ENCODE results near the gene STS. TPM values are rescaled to one million over a fixed set of nuclear protein-coding genes. Genes with fewer than 3 reads are reported as not detected.

STS gene, protein sequence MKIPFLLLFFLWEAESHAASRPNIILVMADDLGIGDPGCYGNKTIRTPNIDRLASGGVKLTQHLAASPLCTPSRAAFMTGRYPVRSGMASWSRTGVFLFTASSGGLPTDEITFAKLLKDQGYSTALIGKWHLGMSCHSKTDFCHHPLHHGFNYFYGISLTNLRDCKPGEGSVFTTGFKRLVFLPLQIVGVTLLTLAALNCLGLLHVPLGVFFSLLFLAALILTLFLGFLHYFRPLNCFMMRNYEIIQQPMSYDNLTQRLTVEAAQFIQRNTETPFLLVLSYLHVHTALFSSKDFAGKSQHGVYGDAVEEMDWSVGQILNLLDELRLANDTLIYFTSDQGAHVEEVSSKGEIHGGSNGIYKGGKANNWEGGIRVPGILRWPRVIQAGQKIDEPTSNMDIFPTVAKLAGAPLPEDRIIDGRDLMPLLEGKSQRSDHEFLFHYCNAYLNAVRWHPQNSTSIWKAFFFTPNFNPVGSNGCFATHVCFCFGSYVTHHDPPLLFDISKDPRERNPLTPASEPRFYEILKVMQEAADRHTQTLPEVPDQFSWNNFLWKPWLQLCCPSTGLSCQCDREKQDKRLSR
- total RNA-seq (2021; ENCODE audit: unreplicated experiment) (0.54 TPM), Bru-seq, nascent RNA (percentile 21 among the genes with signal in this experiment), BruChase-seq, experiment 1, labeled RNA remaining after a 6-hour chase (percentile 26 among the genes with signal in this experiment), BruChase-seq, experiment 2, labeled RNA remaining after a 2-hour chase (percentile 20 among the genes with signal in this experiment)
- polyA plus RNA-seq (2012): 0.21 and 0.26 TPM in 2 replicates
- long read RNA-seq: 0 reads

DNA sequence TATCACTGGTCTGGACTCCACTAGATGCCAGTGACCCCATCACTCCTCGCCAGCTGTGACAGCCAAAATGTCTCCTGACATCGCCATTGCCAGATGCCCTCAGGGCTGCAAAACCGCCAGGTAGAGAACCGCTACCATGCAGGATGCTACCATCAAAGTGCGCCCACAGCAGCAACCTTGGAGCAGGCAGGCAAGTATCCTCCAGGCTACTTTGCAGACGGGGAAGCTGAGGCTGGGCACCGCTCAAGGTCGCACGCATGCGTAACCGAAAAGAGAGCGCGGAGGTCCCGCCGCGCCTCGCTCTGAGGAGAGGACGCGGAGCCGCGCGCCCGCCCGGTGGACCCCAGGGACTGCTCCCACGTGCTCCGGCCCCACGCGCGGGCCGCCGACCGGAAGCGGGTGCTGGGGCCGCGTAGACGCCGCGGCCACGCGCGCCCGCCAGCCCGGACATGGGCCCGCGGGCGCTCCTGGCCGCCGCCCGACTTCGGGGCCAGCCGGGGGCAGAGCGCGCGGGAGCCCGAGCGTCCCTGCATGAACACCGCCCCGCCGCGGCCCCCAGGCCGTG, at the start of gene STS:
STS (plus strand) TSS at position 300 of the 565 bp plus-strand sequence. CDS start 105,488 bp downstream, outside the sequence.
- Histone ChIP-seq H3K9me2 (ENCODE audit: insufficient read depth) (no peaks in the 10 kb centered on the region), H3K9me3 (ENCODE audit: control insufficient read depth in 1 of 2, insufficient read depth in 1 of 2, low read depth in 1 of 2, low read length in 2 of 2) (no peaks in the 10 kb centered on the region), H3K79me2 (ENCODE audit: insufficient read depth, low read length) (peaks cover 44% of the 10 kb centered on the region), H4K20me1 (ENCODE audit: insufficient read depth) (no peaks in the 10 kb centered on the region), H2AFZ (ENCODE audit: low read depth, low read length, poor library complexity, severe bottlenecking) (peak within 1 kb of the TSS; percentile 54), H3K4me3 (replicated peaks in 1 of 2; ENCODE audit: low read depth in 1 of 2, low read length in 2 of 2) (peak within 1 kb of the TSS; percentile 66 to 70), H3K9ac (ENCODE audit: low read length) (peak within 1 kb of the TSS; percentile 69), H3K4me1 (ENCODE audit: control insufficient read depth in 1 of 2, insufficient read depth in 2 of 2, low read length in 2 of 2) (peaks cover 0 to 3% of the 10 kb centered on the region in 2 experiments; a peak in 2 of 4 replicates), H3K4me2 (ENCODE audit: low read length) (peak within 1 kb of the TSS; percentile 88), H3K36me3 (ENCODE audit: control insufficient read depth in 1 of 2, insufficient read depth in 2 of 2, low read length in 2 of 2) (no peaks in the 10 kb centered on the region), H3K27ac (ENCODE audit: low read depth, low read length) (peak within 1 kb of the TSS; percentile 81), H3K27me3 (ENCODE audit: insufficient read depth, low read length) (no peaks in the 10 kb centered on the region)
- DNase-seq (ENCODE audit: low read depth, low spot score): no peak
- POLR2A ChIA-PET: no interaction called here
- RAD21 ChIA-PET (ENCODE audit: low non-redundant PET in 1 of 2, low total read pairs in 2 of 2, uncharacterized antibody in 2 of 2, unreplicated experiment in 2 of 2): no interaction called here
- TF ChIP-seq EGR1 (IDR thresholded peaks at IDR 0.05; ENCODE audit: low read depth) (no peak), SRF (IDR thresholded peaks at IDR 0.05; ENCODE audit: low read depth) (no peak), CEBPB (IDR thresholded peaks at IDR 0.05; ENCODE audit: low read depth) (no peak), MAX (IDR thresholded peaks at IDR 0.05) (no peak; the same call in 1 of the 2 replicates), YY1 (IDR thresholded peaks at IDR 0.05; ENCODE audit: extremely low read depth, insufficient replicate concordance, low read depth, low read length) (no peak), SP1 (IDR thresholded peaks at IDR 0.05; ENCODE audit: low read depth) (no peak), TCF7L2 (IDR thresholded peaks at IDR 0.05; ENCODE audit: borderline replicate concordance, extremely low read depth, insufficient read depth, insufficient read length) (no peak), POLR2A (IDR thresholded peaks at IDR 0.05; ENCODE audit: borderline replicate concordance, extremely low read depth, insufficient read depth, insufficient read length) (no peak), ZBTB33 (IDR thresholded peaks at IDR 0.05; ENCODE audit: extremely low read depth, insufficient replicate concordance, low read length) (no peak), ZNF274 (IDR thresholded peaks at IDR 0.05; ENCODE audit: low read depth, low read length) (no peak), ELF1 (IDR thresholded peaks at IDR 0.05; ENCODE audit: borderline replicate concordance, low read depth) (no peak), ZFX (IDR thresholded peaks at IDR 0.05) (no peak), RAD21 (IDR thresholded peaks at IDR 0.05; ENCODE audit: low read depth) (no peak), SIN3A (IDR thresholded peaks at IDR 0.05; ENCODE audit: low read depth) (no peak), EZH2phosphoT487 (IDR thresholded peaks at IDR 0.05; ENCODE audit: borderline replicate concordance) (no peak)
- TF ChIP-seq, protein P1, sequence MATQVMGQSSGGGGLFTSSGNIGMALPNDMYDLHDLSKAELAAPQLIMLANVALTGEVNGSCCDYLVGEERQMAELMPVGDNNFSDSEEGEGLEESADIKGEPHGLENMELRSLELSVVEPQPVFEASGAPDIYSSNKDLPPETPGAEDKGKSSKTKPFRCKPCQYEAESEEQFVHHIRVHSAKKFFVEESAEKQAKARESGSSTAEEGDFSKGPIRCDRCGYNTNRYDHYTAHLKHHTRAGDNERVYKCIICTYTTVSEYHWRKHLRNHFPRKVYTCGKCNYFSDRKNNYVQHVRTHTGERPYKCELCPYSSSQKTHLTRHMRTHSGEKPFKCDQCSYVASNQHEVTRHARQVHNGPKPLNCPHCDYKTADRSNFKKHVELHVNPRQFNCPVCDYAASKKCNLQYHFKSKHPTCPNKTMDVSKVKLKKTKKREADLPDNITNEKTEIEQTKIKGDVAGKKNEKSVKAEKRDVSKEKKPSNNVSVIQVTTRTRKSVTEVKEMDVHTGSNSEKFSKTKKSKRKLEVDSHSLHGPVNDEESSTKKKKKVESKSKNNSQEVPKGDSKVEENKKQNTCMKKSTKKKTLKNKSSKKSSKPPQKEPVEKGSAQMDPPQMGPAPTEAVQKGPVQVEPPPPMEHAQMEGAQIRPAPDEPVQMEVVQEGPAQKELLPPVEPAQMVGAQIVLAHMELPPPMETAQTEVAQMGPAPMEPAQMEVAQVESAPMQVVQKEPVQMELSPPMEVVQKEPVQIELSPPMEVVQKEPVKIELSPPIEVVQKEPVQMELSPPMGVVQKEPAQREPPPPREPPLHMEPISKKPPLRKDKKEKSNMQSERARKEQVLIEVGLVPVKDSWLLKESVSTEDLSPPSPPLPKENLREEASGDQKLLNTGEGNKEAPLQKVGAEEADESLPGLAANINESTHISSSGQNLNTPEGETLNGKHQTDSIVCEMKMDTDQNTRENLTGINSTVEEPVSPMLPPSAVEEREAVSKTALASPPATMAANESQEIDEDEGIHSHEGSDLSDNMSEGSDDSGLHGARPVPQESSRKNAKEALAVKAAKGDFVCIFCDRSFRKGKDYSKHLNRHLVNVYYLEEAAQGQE (IDR thresholded peaks at IDR 0.05; ENCODE audit: low read depth): no peak
- no TSS peak for BruUV-seq (replicated peaks)
- ATAC-seq: peak; percentile 66
- intact Hi-C loops (cut with micrococcal nuclease): no loop called here
- CTCF ChIA-PET: no interaction called here
